H1 (cell line): ENCODE data around the gene PGAM2. TPM values are rescaled to one million over a fixed set of nuclear protein-coding genes. Genes with fewer than 3 reads are reported as not detected.

Source experiments
- CTCF ChIA-PET: fragments of 300-600 bp; sonication (Branson Sonifier 250); formaldehyde crosslinking; loops from one replicate; lab custom pipeline; 2021; ENCODE audit not compliant: partially characterized antibody; lab: Charles Lee
- POLR2A ChIA-PET: fragments of 300-600 bp; sonication (Branson Sonifier 250); formaldehyde crosslinking; loops from one replicate; lab custom pipeline; 2021; ENCODE audit warnings: inconsistent platforms; ENCODE audit not compliant: partially characterized antibody; lab: Charles Lee
- DNase-seq, 2 experiments: peaks; one replicate each; pipeline versions ENCODE4 v3.0.0 to v3.0.0-alpha.2; 2010 to 2022; ENCODE audit warnings: low spot score in 2 of 2, low read depth in 1 of 2, mixed read lengths in 1 of 2
- FAIRE-seq: peaks from 2 replicates; lab custom pipeline; 2011; peaks lifted over from hg19 to GRCh38; lab: Jason Lieb, UNC
- H2AFZ ChIP-seq: 2 replicates; pipeline ENCODE4 v1.8.1; 2012; ENCODE audit warnings: low read length, inconsistent platforms
- H2AK5ac ChIP-seq: 2 replicates; pipeline ENCODE4 v1.6.1; 2013; ENCODE audit warnings: low read depth, low read length
- H2BK120ac ChIP-seq: replicated peaks from 2 replicates; pipeline ENCODE3; 2013; ENCODE audit warnings: low read depth, low read length, inconsistent platforms
- H2BK12ac ChIP-seq: 2 replicates; pipeline ENCODE4 v1.6.1; 2013; ENCODE audit warnings: low read depth, low read length
- H2BK15ac ChIP-seq: 2 replicates; pipeline ENCODE4 v1.6.1; 2013; ENCODE audit warnings: low read length
- H2BK20ac ChIP-seq: 2 replicates; pipeline ENCODE4 v1.6.1; 2013; ENCODE audit warnings: low read length
- H2BK5ac ChIP-seq: 2 replicates; pipeline ENCODE4 v1.6.1; 2013; ENCODE audit warnings: low read depth, low read length
- H3K14ac ChIP-seq: 2 replicates; pipeline ENCODE4 v1.6.1; 2013; ENCODE audit warnings: inconsistent platforms; ENCODE audit not compliant: insufficient read length
- H3K18ac ChIP-seq: 2 replicates; pipeline ENCODE4 v1.6.1; 2013; ENCODE audit warnings: low read length; ENCODE audit errors: extremely low read depth
- H3K23ac ChIP-seq: 2 replicates; pipeline ENCODE4 v1.6.1; 2013; ENCODE audit warnings: inconsistent platforms; ENCODE audit not compliant: insufficient read length
- H3K23me2 ChIP-seq: 2 replicates; pipeline ENCODE4 v1.6.1; 2013; ENCODE audit warnings: low read depth, low read length
- H3K27ac ChIP-seq: 2 replicates; pipeline ENCODE4 v1.6.1; 2011; ENCODE audit warnings: low read depth, low read length, inconsistent platforms
- H3K27me3 ChIP-seq, 4 experiments: replicated peaks in 1 of 4; 1 replicate in 1 of 4; 2 replicates in 3 of 4; pipeline versions ENCODE4 v1.6.1 to v1.8.1; 2011 to 2013; ENCODE audit warnings: low read length in 3 of 4, mild to moderate bottlenecking in 3 of 4, inconsistent platforms in 2 of 4, mixed read lengths in 2 of 4, moderate library complexity in 1 of 4; ENCODE audit not compliant: control insufficient read depth in 3 of 4, insufficient read depth in 3 of 4; ENCODE audit errors: extremely low read depth in 1 of 4
- H3K36me3 ChIP-seq, 4 experiments: 2 replicates each; pipeline versions ENCODE4 v1.6.1 to v1.8.1; 2011 to 2013; ENCODE audit warnings: mild to moderate bottlenecking in 4 of 4, low read length in 3 of 4, moderate library complexity in 2 of 4, control low read depth in 1 of 4, inconsistent platforms in 1 of 4; ENCODE audit not compliant: insufficient read depth in 4 of 4, control insufficient read depth in 2 of 4
- H3K4ac ChIP-seq: replicated peaks from 2 replicates; pipeline ENCODE3; 2013; ENCODE audit warnings: low read length, low read depth, mixed read lengths, inconsistent platforms; ENCODE audit not compliant: insufficient read length
- H3K4me1 ChIP-seq, 4 experiments: replicated peaks in 1 of 4; 1 replicate in 1 of 4; 2 replicates in 3 of 4; pipeline versions ENCODE4 v1.6.1 to v1.8.1; 2011 to 2013; ENCODE audit warnings: low read length in 3 of 4, inconsistent platforms in 2 of 4, mixed read lengths in 1 of 4; ENCODE audit not compliant: insufficient read depth in 4 of 4, control insufficient read depth in 3 of 4
- H3K4me2 ChIP-seq, 2 experiments: 2 replicates each; pipeline versions ENCODE4 v1.6.1 to v1.8.1; 2011 to 2013; ENCODE audit warnings: low read depth in 2 of 2, low read length in 2 of 2, control low read depth in 1 of 2, inconsistent platforms in 1 of 2, mild to moderate bottlenecking in 1 of 2; ENCODE audit not compliant: insufficient read depth in 1 of 2
- H3K4me3 ChIP-seq, 4 experiments: fragments of 200-600, 300-600 bp in 1 of 4; sonication (generic), shearing (Covaris generic), sonication (Bioruptor Twin) in 1 of 4; 2 replicates each; pipeline versions ENCODE4 v1.5.1 to v1.8.1; 2011 to 2016; ENCODE audit warnings: low read length in 4 of 4, low read depth in 3 of 4, control low read depth in 2 of 4, inconsistent platforms in 2 of 4, mild to moderate bottlenecking in 2 of 4, mixed read lengths in 1 of 4, moderate library complexity in 1 of 4; ENCODE audit not compliant: insufficient read depth in 2 of 4; ENCODE audit errors: extremely low read depth in 1 of 4
- H3K56ac ChIP-seq: replicated peaks from 2 replicates; pipeline ENCODE3; 2013; ENCODE audit warnings: low read depth, mild to moderate bottlenecking, mixed read lengths, low read length, inconsistent platforms; ENCODE audit not compliant: insufficient read length
- H3K79me1 ChIP-seq: 2 replicates; pipeline ENCODE4 v1.6.1; 2013; ENCODE audit warnings: low read depth, low read length, control low read depth
- H3K79me2 ChIP-seq, 2 experiments: 2 replicates each; pipeline versions ENCODE4 v1.6.1 to v1.8.1; 2012 to 2013; ENCODE audit warnings: low read length in 2 of 2, mild to moderate bottlenecking in 2 of 2, inconsistent platforms in 1 of 2; ENCODE audit not compliant: insufficient read depth in 2 of 2, control insufficient read depth in 1 of 2
- H3K9ac ChIP-seq, 4 experiments: replicated peaks in 1 of 4; 1 replicate in 1 of 4; 2 replicates in 3 of 4; pipeline versions ENCODE4 v1.6.1 to v1.8.1; 2011 to 2013; ENCODE audit warnings: low read depth in 3 of 4, low read length in 3 of 4, control low read depth in 2 of 4, mild to moderate bottlenecking in 2 of 4, moderate library complexity in 2 of 4, inconsistent platforms in 1 of 4; ENCODE audit errors: extremely low read depth in 1 of 4
- H3K9me3 ChIP-seq, 2 experiments: 2 replicates each; pipeline versions ENCODE4 v1.6.1 to v1.8.1; 2012 to 2013; ENCODE audit warnings: mild to moderate bottlenecking in 2 of 2, moderate library complexity in 2 of 2, control low read depth in 1 of 2, inconsistent platforms in 1 of 2, low read depth in 1 of 2, low read length in 1 of 2, mixed read lengths in 1 of 2; ENCODE audit not compliant: insufficient read depth in 2 of 2
- H4K20me1 ChIP-seq, 2 experiments: replicated peaks in 1 of 2; 2 replicates each; pipeline versions ENCODE3 to v1.8.1; 2011 to 2013; ENCODE audit warnings: inconsistent platforms in 2 of 2, low read length in 2 of 2, mild to moderate bottlenecking in 1 of 2; ENCODE audit not compliant: insufficient read depth in 2 of 2, control insufficient read depth in 1 of 2
- H4K5ac ChIP-seq: 2 replicates; pipeline ENCODE4 v1.6.1; 2013; ENCODE audit warnings: low read length, low read depth, mixed read lengths, inconsistent platforms; ENCODE audit not compliant: insufficient read length
- H4K8ac ChIP-seq: 2 replicates; pipeline ENCODE4 v1.8.0; 2013; ENCODE audit warnings: mild to moderate bottlenecking, moderate library complexity, low read length, inconsistent platforms; ENCODE audit not compliant: insufficient read depth; ENCODE audit errors: extremely low read depth
- H4K91ac ChIP-seq: replicated peaks from 2 replicates; pipeline ENCODE3; 2013; ENCODE audit warnings: low read length, mixed read lengths, inconsistent platforms; ENCODE audit not compliant: insufficient read length
- CBX5 ChIP-seq: fragments of 300-800, 300-1000 bp; sonication (generic); IDR thresholded peaks from 2 replicates; pipeline ENCODE4 v1.7.1; 2016; ENCODE audit warnings: antibody characterized with exemption, low read length, low read depth
- EGR1 ChIP-seq: IDR thresholded peaks from 2 replicates; pipeline ENCODE4 v1.6.1; 2011; ENCODE audit warnings: low read depth, low read length, borderline replicate concordance
- SRF ChIP-seq: IDR thresholded peaks from 2 replicates; pipeline ENCODE4 v1.6.1; 2011; ENCODE audit warnings: mild to moderate bottlenecking, low read depth, low read length, moderate library complexity
- SUZ12 ChIP-seq: fragments of 200-600 bp; sonication (generic); IDR thresholded peaks from 2 replicates; pipeline ENCODE4 v1.6.1; 2012; ENCODE audit warnings: mild to moderate bottlenecking, inconsistent platforms, low read length, moderate library complexity, mixed read lengths
- TAF7 ChIP-seq: optimal IDR thresholded peaks from 2 replicates; pipeline ENCODE3; 2011; ENCODE audit warnings: low read depth, mild to moderate bottlenecking, inconsistent platforms, low read length, moderate library complexity, borderline replicate concordance
- WGBS, 2 experiments: shearing (Covaris generic) in 1 of 2; methylation state at CpG; one replicate each; pipeline versions ENCODE4 v1.1.6 to v1.1.7; 2013 to 2015; ENCODE audit warnings: low lambda C conversion rate in 2 of 2, mixed read lengths in 2 of 2, inconsistent platforms in 1 of 2, low coverage in 1 of 2, missing lambda C conversion rate in 1 of 2; ENCODE audit not compliant: insufficient replicate concordance in 2 of 2, insufficient coverage in 1 of 2, insufficient read length in 1 of 2; ENCODE audit errors: extremely low coverage in 1 of 2, missing lambda C conversion rate in 1 of 2; 5-methylcytosine and 5-hydroxymethylcytosine counted together
- polyA plus RNA-seq, 7 experiments: library from polyadenylated mRNA; depleted of rRNA in 3 of 7; stranded (reverse) in 5 of 7; unstranded in 2 of 7; fragments of >200 nt in 5 of 7; fragments of 200-250 nt in 2 of 7; gene quantifications; 1 replicate in 5 of 7; 2 replicates in 1 of 7; 4 replicates in 1 of 7; pipeline versions ENCODE4 v1.2.1 to v1.2.3, GENCODE V29; 2011 to 2013; ENCODE audit warnings: missing spikeins in 2 of 7, mixed read lengths in 2 of 7
- total RNA-seq: library from RNA; stranded (reverse); fragmentation: NEBNext Ultra II Directional; extraction: Animal tissue kit (Norgen Biotek cat#: 25700); gene quantifications from 2 replicates; pipeline ENCODE4 v1.2.1, GENCODE V29; 2021

PGAM2 gene
- total and polyA plus RNA-seq, 2 of the 8 experiments (the other 6 are each of a cell fraction or from before 2014, with no cell fraction given): 2.1 to 2.9 TPM

DNA sequence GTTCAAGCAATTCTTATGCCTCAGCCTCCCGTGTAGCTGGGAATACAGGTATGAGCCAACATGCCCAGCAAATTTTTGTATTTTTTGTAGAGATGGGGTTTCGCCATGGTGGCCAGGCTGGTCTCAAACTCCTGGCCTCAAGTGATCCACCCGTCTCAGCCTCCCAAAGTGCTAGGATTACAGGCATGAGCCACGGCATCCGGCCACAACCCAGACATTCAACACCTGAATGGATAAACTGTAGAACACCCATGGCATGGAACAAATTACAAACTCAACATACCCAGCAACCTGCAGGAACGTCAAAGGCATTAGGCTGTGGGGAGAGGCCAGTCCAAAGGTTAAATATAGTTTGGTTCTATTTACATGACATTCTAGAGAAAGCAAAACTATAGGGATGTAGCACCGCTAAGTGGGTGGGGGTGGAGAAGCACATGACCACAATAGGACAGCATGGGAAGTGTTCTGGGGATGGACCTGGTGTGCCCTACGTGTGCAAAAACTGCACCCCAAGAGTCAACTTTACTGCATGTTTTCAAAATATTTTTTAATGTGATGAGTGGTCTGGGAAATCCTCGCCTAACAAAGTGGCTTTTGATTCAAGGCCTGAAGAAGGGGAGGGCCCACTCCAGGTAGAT is 6.5 kb upstream of the PGAM2 start:
- H3K9me3 ChIP-seq: no peaks in the 10 kb centered on the region
- H3K14ac ChIP-seq: no peak overlapping the region
- ChIA-PET CTCF (interaction anchor here (0.7 to 2.1 kb wide), 17 partner anchors 8 to 165 kb away, joined by 3 to 10 read pairs (median 4); no protein-coding TSS in a partner anchor), POLR2A (interaction anchor here (0.9 to 2.1 kb wide), 7 partner anchors 8 to 51 kb away, joined by 3 to 9 read pairs (median 4); partner anchors contain the start of gene POLD2)
- no peaks in the 10 kb centered on the region for H3K23me2 ChIP-seq
- H3K4me2 ChIP-seq: no peak overlapping the region
- no peak overlapping the region for H2BK15ac ChIP-seq
- no peak overlapping the region for H2BK12ac ChIP-seq
- peaks cover 0 to 3% (median 0%) of the 10 kb centered on the region in 4 experiments; a peak in 2 of 7 replicates for H3K27me3 ChIP-seq
- no peak overlapping the region for H4K8ac ChIP-seq
- no peak overlapping the region for H2AK5ac ChIP-seq
- H2BK5ac ChIP-seq: no peak overlapping the region
- H3K56ac ChIP-seq: no peak overlapping the region
- H4K91ac ChIP-seq: no peak overlapping the region
- no peak overlapping the region for H3K18ac ChIP-seq
- H3K36me3 ChIP-seq: peaks cover 5 to 14% (median 8%) of the 10 kb centered on the region in 4 experiments; a peak in 7 of 8 replicates
- no peaks in the 10 kb centered on the region for H3K79me1 ChIP-seq
- no peaks in the 10 kb centered on the region for H3K4me1 ChIP-seq
- FAIRE-seq (no peak), DNase-seq (no peak)
- no peak overlapping the region for H3K4me3 ChIP-seq
- no peak overlapping the region for H3K23ac ChIP-seq
- no peak overlapping the region for H2AFZ ChIP-seq
- no peak overlapping the region for H4K5ac ChIP-seq
- H3K27ac ChIP-seq: no peak overlapping the region
- H4K20me1 ChIP-seq: peaks cover 0 to 6% of the 10 kb centered on the region in 2 experiments
- H3K79me2 ChIP-seq: no peaks in the 10 kb centered on the region
- H2BK120ac ChIP-seq: no peak overlapping the region
- no peak overlapping the region for H2BK20ac ChIP-seq
- H3K9ac ChIP-seq: no peak overlapping the region
- H3K4ac ChIP-seq: peak overlapping the region; percentile 29
- WGBS, 2 experiments: 84% methylated on average over 9 of the region's 9 CpGs; no CpG with 5 or more reads in 1 of the 2 experiments
- TF ChIP-seq EGR1 (no peak), SRF (no peak), TAF7 (no peak), SUZ12 (no peak), CBX5 (no peak)
